Mucosa of rectum (tissue), 2 donors: ENCODE results near the gene HS3ST6.
"Not testable (repeated sequence)": the region's sequence is repeated elsewhere in the genome, so short reads cannot be mapped to it uniquely, and the experiment has no call there.

ENCODE experiments used
- H3K27ac ChIP-seq, 2 donors: one replicate each; pipeline ENCODE4 v1.7.0; 2013; ENCODE audit warnings: inconsistent platforms in 2 of 2, low read depth in 2 of 2, low read length in 2 of 2
- H3K27me3 ChIP-seq, 2 donors: one replicate each; pipeline ENCODE4 v1.7.0; 2013; ENCODE audit warnings: low read length in 2 of 2; ENCODE audit not compliant: control insufficient read depth in 2 of 2, insufficient read depth in 2 of 2
- H3K36me3 ChIP-seq, 2 donors: one replicate each; pipeline ENCODE4 v1.7.0; 2013; ENCODE audit warnings: low read length in 2 of 2; ENCODE audit not compliant: control insufficient read depth in 2 of 2, insufficient read depth in 2 of 2
- H3K4me1 ChIP-seq, 2 donors: one replicate each; pipeline ENCODE4 v1.7.0; 2013; ENCODE audit warnings: low read length in 2 of 2, mild to moderate bottlenecking in 1 of 2; ENCODE audit not compliant: control insufficient read depth in 2 of 2, insufficient read depth in 2 of 2
- H3K4me3 ChIP-seq, 2 donors: one replicate each; pipeline ENCODE4 v1.7.0; 2013; ENCODE audit warnings: low read length in 2 of 2
- H3K9ac ChIP-seq, 2 donors: one replicate each; pipeline ENCODE4 v1.7.0; 2013; ENCODE audit warnings: low read length in 2 of 2, low read depth in 1 of 2, mild to moderate bottlenecking in 1 of 2
- H3K9me3 ChIP-seq, 2 donors: one replicate each; pipeline ENCODE4 v1.7.0; 2013; ENCODE audit warnings: low read length in 2 of 2; ENCODE audit not compliant: control insufficient read depth in 2 of 2
- donor health status: healthy.
- donor health status: Normal muscosa, but diverticular disease.

The HS3ST6 gene

GRCh38 chr16:1960665-1961630, 42.7 kb upstream of the HS3ST6 start:
- peaks cover 14 to 21% of the 10 kb centered on the region in 2 donors for H3K36me3 ChIP-seq
- peak overlapping the region; percentile 34 to 96 for H3K9ac ChIP-seq
- H3K27me3 ChIP-seq = no peaks in the 10 kb centered on the region
- no peaks in the 10 kb centered on the region for H3K9me3 ChIP-seq
- H3K4me1 ChIP-seq = peaks cover 25 to 31% of the 10 kb centered on the region in 2 donors
- no peak overlapping the region for H3K27ac ChIP-seq
- peak overlapping the region in 1 of 2 donors; percentile 85 for H3K4me3 ChIP-seq

GRCh38 chr16:1959269-1960039, 41.2 kb upstream of the HS3ST6 start, which contains the start of gene NDUFB10:
Gene NDUFB10, plus strand, starts transcription at chr16:1959538. Its CDS starts 87 bp downstream, at chr16:1959625.
- H3K9me3 ChIP-seq = no peaks in the 10 kb centered on the region
- H3K27me3 ChIP-seq = no peaks in the 10 kb centered on the region
- H3K4me3 ChIP-seq = peak within 1 kb of the TSS; percentile 85 to 93
- peaks cover 18 to 24% of the 10 kb centered on the region in 2 donors for H3K4me1 ChIP-seq
- H3K9ac ChIP-seq = peak within 1 kb of the TSS; percentile 93 to 96
- peaks cover 14 to 21% of the 10 kb centered on the region in 2 donors for H3K36me3 ChIP-seq
- peak within 1 kb of the TSS; percentile 76 to 86 for H3K27ac ChIP-seq

GRCh38 chr16:1958715-1959268, 40.6 kb upstream of the HS3ST6 start:
- peaks cover 15 to 22% of the 10 kb centered on the region in 2 donors for H3K4me1 ChIP-seq
- H3K27me3 ChIP-seq = no peaks in the 10 kb centered on the region
- no peaks in the 10 kb centered on the region for H3K9me3 ChIP-seq
- peaks cover 14 to 21% of the 10 kb centered on the region in 2 donors for H3K36me3 ChIP-seq
- H3K27ac ChIP-seq = peak overlapping the region; percentile 23 to 86
- H3K9ac ChIP-seq = peak overlapping the region; percentile 60 to 96
- H3K4me3 ChIP-seq = peak overlapping the region; percentile 85 to 93

- peaks cover 8 to 15% of the 10 kb centered on the region in 2 donors for H3K4me1 ChIP-seq
- H3K27ac ChIP-seq, H3K9me3 ChIP-seq, H3K27me3 ChIP-seq, H3K4me3 ChIP-seq, H3K9ac ChIP-seq: not testable (repeated sequence)
- peaks cover 14 to 17% of the 10 kb centered on the region in 2 donors for H3K36me3 ChIP-seq
Measured at GRCh38 chr16:1958143-1958491, 39.9 kb upstream of the HS3ST6 start.

- Histone ChIP-seq H3K4me1 (peaks cover 8 to 12% of the 10 kb centered on the region in 2 donors), H3K36me3 (peaks cover 11 to 13% of the 10 kb centered on the region in 2 donors)
- H3K9me3 ChIP-seq, H3K4me3 ChIP-seq, H3K27ac ChIP-seq, H3K9ac ChIP-seq, H3K27me3 ChIP-seq: not testable (repeated sequence)
Measured at GRCh38 chr16:1957434-1958142, 39.4 kb upstream of the HS3ST6 start.

- H3K9me3 ChIP-seq = no peaks in the 10 kb centered on the region
- no peak overlapping the region for H3K9ac ChIP-seq
- no peak overlapping the region for H3K4me3 ChIP-seq
- H3K4me1 ChIP-seq = peaks cover 0 to 1% of the 10 kb centered on the region in 2 donors
- no peaks in the 10 kb centered on the region for H3K36me3 ChIP-seq
- no peaks in the 10 kb centered on the region for H3K27me3 ChIP-seq
- no peak overlapping the region for H3K27ac ChIP-seq
Measured at GRCh38 chr16:1953734-1954133, 35.5 kb upstream of the HS3ST6 start.

- Histone ChIP-seq H3K9me3 (no peaks in the 10 kb centered on the region), H3K9ac (no peak overlapping the region), H3K4me3 (no peak overlapping the region), H3K36me3 (no peaks in the 10 kb centered on the region), H3K4me1 (no peaks in the 10 kb centered on the region), H3K27ac (no peak overlapping the region), H3K27me3 (no peaks in the 10 kb centered on the region)
Measured at GRCh38 chr16:1950559-1950958, 32.3 kb upstream of the HS3ST6 start.

GRCh38 chr16:1950047-1950446, 31.8 kb upstream of the HS3ST6 start:
- no peaks in the 10 kb centered on the region for H3K9me3 ChIP-seq
- no peaks in the 10 kb centered on the region for H3K4me1 ChIP-seq
- H3K36me3 ChIP-seq = no peaks in the 10 kb centered on the region
- H3K9ac ChIP-seq = no peak overlapping the region
- H3K27me3 ChIP-seq = no peaks in the 10 kb centered on the region
- H3K27ac ChIP-seq = no peak overlapping the region
- no peak overlapping the region for H3K4me3 ChIP-seq

GRCh38 chr16:1949507-1949906, 31.3 kb upstream of the HS3ST6 start:
- no peaks in the 10 kb centered on the region for H3K4me1 ChIP-seq
- no peak overlapping the region for H3K4me3 ChIP-seq
- no peaks in the 10 kb centered on the region for H3K27me3 ChIP-seq
- H3K27ac ChIP-seq = no peak overlapping the region
- no peaks in the 10 kb centered on the region for H3K36me3 ChIP-seq
- no peak overlapping the region for H3K9ac ChIP-seq
- H3K9me3 ChIP-seq = no peaks in the 10 kb centered on the region
